ENCODE measurements around the gene SLC4A1.

Gene SLC4A1

GRCh38 chr17:44212507-44213402, 55.2 kb downstream of the SLC4A1 start:
- H3K36me3 ChIP-seq (ENCODE audit: control insufficient read depth, insufficient read depth, low read length) = peaks cover 59% of the 10 kb centered on the region
- H3K27ac ChIP-seq (ENCODE audit: low read depth, low read length) = no peak overlapping the region
- H3K27me3 ChIP-seq (ENCODE audit: control insufficient read depth, insufficient read depth, low read length) = no peaks in the 10 kb centered on the region
- H3K4me1 ChIP-seq (ENCODE audit: control insufficient read depth, insufficient read depth, low read length) = peaks cover 12% of the 10 kb centered on the region
- H3K4me3 ChIP-seq (ENCODE audit: low read length) = no peak overlapping the region
- no peak overlapping the region for H3K9ac ChIP-seq (ENCODE audit: low read length)

- Histone ChIP-seq H3K36me3 (ENCODE audit: control insufficient read depth, insufficient read depth, low read length) (peaks cover 63% of the 10 kb centered on the region), H3K9ac (ENCODE audit: low read length) (no peak overlapping the region), H3K27me3 (ENCODE audit: control insufficient read depth, insufficient read depth, low read length) (no peaks in the 10 kb centered on the region), H3K27ac (ENCODE audit: low read depth, low read length) (no peak overlapping the region), H3K4me3 (ENCODE audit: low read length) (no peak overlapping the region), H3K4me1 (ENCODE audit: control insufficient read depth, insufficient read depth, low read length) (peaks cover 8% of the 10 kb centered on the region)
Measured at GRCh38 chr17:44211281-44212265, 56.4 kb downstream of the SLC4A1 start.

GRCh38 chr17:44210342-44211192, 57.4 kb downstream of the SLC4A1 start:
- Histone ChIP-seq H3K27me3 (ENCODE audit: control insufficient read depth, insufficient read depth, low read length) (no peaks in the 10 kb centered on the region), H3K36me3 (ENCODE audit: control insufficient read depth, insufficient read depth, low read length) (peaks cover 53% of the 10 kb centered on the region), H3K9ac (ENCODE audit: low read length) (peak overlapping the region; percentile 0), H3K4me1 (ENCODE audit: control insufficient read depth, insufficient read depth, low read length) (peaks cover 8% of the 10 kb centered on the region), H3K27ac (ENCODE audit: low read depth, low read length) (peak overlapping the region; percentile 47), H3K4me3 (ENCODE audit: low read length) (peak overlapping the region; percentile 25)

GRCh38 chr17:44209786-44210341, 58.1 kb downstream of the SLC4A1 start:
- Histone ChIP-seq H3K9ac (ENCODE audit: low read length) (peak overlapping the region; percentile 0), H3K27me3 (ENCODE audit: control insufficient read depth, insufficient read depth, low read length) (no peaks in the 10 kb centered on the region), H3K4me3 (ENCODE audit: low read length) (peak overlapping the region; percentile 25), H3K4me1 (ENCODE audit: control insufficient read depth, insufficient read depth, low read length) (peaks cover 8% of the 10 kb centered on the region), H3K27ac (ENCODE audit: low read depth, low read length) (peak overlapping the region; percentile 47), H3K36me3 (ENCODE audit: control insufficient read depth, insufficient read depth, low read length) (peaks cover 46% of the 10 kb centered on the region)

- Histone ChIP-seq H3K27ac (ENCODE audit: low read depth, low read length) (no peak overlapping the region), H3K27me3 (ENCODE audit: control insufficient read depth, insufficient read depth, low read length) (no peaks in the 10 kb centered on the region), H3K4me3 (ENCODE audit: low read length) (no peak overlapping the region), H3K9ac (ENCODE audit: low read length) (no peak overlapping the region), H3K4me1 (ENCODE audit: control insufficient read depth, insufficient read depth, low read length) (peaks cover 8% of the 10 kb centered on the region), H3K36me3 (ENCODE audit: control insufficient read depth, insufficient read depth, low read length) (peaks cover 33% of the 10 kb centered on the region)
Measured at GRCh38 chr17:44207743-44208142, 60.2 kb downstream of the SLC4A1 start.

- peaks cover 8% of the 10 kb centered on the region for H3K4me1 ChIP-seq (ENCODE audit: control insufficient read depth, insufficient read depth, low read length)
- no peak overlapping the region for H3K4me3 ChIP-seq (ENCODE audit: low read length)
- no peak overlapping the region for H3K27ac ChIP-seq (ENCODE audit: low read depth, low read length)
- no peaks in the 10 kb centered on the region for H3K27me3 ChIP-seq (ENCODE audit: control insufficient read depth, insufficient read depth, low read length)
- H3K9ac ChIP-seq (ENCODE audit: low read length) = no peak overlapping the region
- peaks cover 33% of the 10 kb centered on the region for H3K36me3 ChIP-seq (ENCODE audit: control insufficient read depth, insufficient read depth, low read length)
Measured at GRCh38 chr17:44207319-44207718, 60.6 kb downstream of the SLC4A1 start.

GRCh38 chr17:44206825-44207155, 61.1 kb downstream of the SLC4A1 start:
- Histone ChIP-seq H3K27ac (ENCODE audit: low read depth, low read length) (no peak overlapping the region), H3K4me3 (ENCODE audit: low read length) (no peak overlapping the region), H3K36me3 (ENCODE audit: control insufficient read depth, insufficient read depth, low read length) (peaks cover 33% of the 10 kb centered on the region), H3K27me3 (ENCODE audit: control insufficient read depth, insufficient read depth, low read length) (no peaks in the 10 kb centered on the region), H3K4me1 (ENCODE audit: control insufficient read depth, insufficient read depth, low read length) (peaks cover 8% of the 10 kb centered on the region), H3K9ac (ENCODE audit: low read length) (no peak overlapping the region)

GRCh38 chr17:44205962-44206824, 61.7 kb downstream of the SLC4A1 start:
- no peaks in the 10 kb centered on the region for H3K27me3 ChIP-seq (ENCODE audit: control insufficient read depth, insufficient read depth, low read length)
- no peak overlapping the region for H3K27ac ChIP-seq (ENCODE audit: low read depth, low read length)

GRCh38 chr17:44204441-44204882, 63.5 kb downstream of the SLC4A1 start:
- Histone ChIP-seq H3K36me3 (ENCODE audit: control insufficient read depth, insufficient read depth, low read length) (peaks cover 19% of the 10 kb centered on the region), H3K4me3 (ENCODE audit: low read length) (no peak overlapping the region), H3K9ac (ENCODE audit: low read length) (no peak overlapping the region), H3K27me3 (ENCODE audit: control insufficient read depth, insufficient read depth, low read length) (no peaks in the 10 kb centered on the region), H3K27ac (ENCODE audit: low read depth, low read length) (no peak overlapping the region), H3K4me1 (ENCODE audit: control insufficient read depth, insufficient read depth, low read length) (no peaks in the 10 kb centered on the region)

More at GRCh38 chr17:44205962-44206824, 61.7 kb downstream of the SLC4A1 start:
- H3K4me3 ChIP-seq (ENCODE audit: low read length) = no peak overlapping the region
- peaks cover 8% of the 10 kb centered on the region for H3K4me1 ChIP-seq (ENCODE audit: control insufficient read depth, insufficient read depth, low read length)
- peaks cover 27% of the 10 kb centered on the region for H3K36me3 ChIP-seq (ENCODE audit: control insufficient read depth, insufficient read depth, low read length)
- H3K9ac ChIP-seq (ENCODE audit: low read length) = no peak overlapping the region

- no peak overlapping the region for H3K9ac ChIP-seq (ENCODE audit: low read length)
- no peak overlapping the region for H3K4me3 ChIP-seq (ENCODE audit: low read length)
- no peaks in the 10 kb centered on the region for H3K27me3 ChIP-seq (ENCODE audit: control insufficient read depth, insufficient read depth, low read length)
- no peak overlapping the region for H3K27ac ChIP-seq (ENCODE audit: low read depth, low read length)
- H3K4me1 ChIP-seq (ENCODE audit: control insufficient read depth, insufficient read depth, low read length) = no peaks in the 10 kb centered on the region
- peaks cover 15% of the 10 kb centered on the region for H3K36me3 ChIP-seq (ENCODE audit: control insufficient read depth, insufficient read depth, low read length)
Measured at GRCh38 chr17:44203731-44204440, 64.0 kb downstream of the SLC4A1 start.

Data from rectal smooth muscle tissue (tissue), 1 donor.